ENCODE results near the gene ZRANB3.

The ZRANB3 gene

GRCh38 chr2:135183822-135184221 lies 347.2 kb downstream of the ZRANB3 start:
- Histone ChIP-seq H3K4me3 (ENCODE audit: low read length in 2 of 2) (no peak overlapping the region), H3K18ac (ENCODE audit: low read length) (no peak overlapping the region), H3K4ac (ENCODE audit: low read length) (no peak overlapping the region)

GRCh38 chr2:135182601-135183000 lies 348.4 kb downstream of the ZRANB3 start:
- no peaks in the 10 kb centered on the region for H3K9me3 ChIP-seq (replicated peaks in 1 of 2; ENCODE audit: control insufficient read depth in 2 of 2, insufficient read depth in 1 of 2, low read depth in 1 of 2, low read length in 2 of 2)
- H2BK120ac ChIP-seq (ENCODE audit: low read depth, low read length): no peak overlapping the region
- H3K14ac ChIP-seq (ENCODE audit: low read length): no peak overlapping the region
- no peak for DNase-seq (ENCODE audit: low spot score)
- H2BK5ac ChIP-seq (ENCODE audit: low read length): no peak overlapping the region
- no peak overlapping the region for H2BK15ac ChIP-seq (ENCODE audit: low read length)
- H3K4me3 ChIP-seq (ENCODE audit: low read length in 2 of 2): no peak overlapping the region
- peak overlapping the region; percentile 49 for H3K27ac ChIP-seq (replicated peaks; ENCODE audit: low read length)
- no peak overlapping the region for H3K4ac ChIP-seq (ENCODE audit: low read length)
- no CpG with 5 or more reads among the region's 3 CpGs for WGBS, 2 donors (ENCODE audit: extremely low coverage in 2 of 2, insufficient read length in 2 of 2, insufficient replicate concordance in 1 of 2)
- no peak overlapping the region for H3K4me2 ChIP-seq (ENCODE audit: insufficient read depth, low read length, poor library complexity, severe bottlenecking)
- no peak overlapping the region for H3K9ac ChIP-seq (ENCODE audit: low read depth, low read length, poor library complexity)
- H2AK5ac ChIP-seq (ENCODE audit: low read depth, low read length): no peak overlapping the region
- no peak overlapping the region for H3K18ac ChIP-seq (ENCODE audit: low read length)
- H3K4me1 ChIP-seq (ENCODE audit: control insufficient read depth in 2 of 2, insufficient read depth in 1 of 2, low read depth in 1 of 2, low read length in 2 of 2): peaks cover 0 to 10% of the 10 kb centered on the region in 2 donors
- no peaks in the 10 kb centered on the region for H3K27me3 ChIP-seq (ENCODE audit: control insufficient read depth in 3 of 3, insufficient read depth in 3 of 3, low read depth in 1 of 3, low read length in 3 of 3)
- H2BK12ac ChIP-seq (ENCODE audit: low read length): no peak overlapping the region
- H2AFZ ChIP-seq (ENCODE audit: low read length): peak overlapping the region; percentile 7
- H3K79me1 ChIP-seq (ENCODE audit: low read depth, low read length): no peaks in the 10 kb centered on the region
- no peaks in the 10 kb centered on the region for H3K36me3 ChIP-seq (replicated peaks in 1 of 2; ENCODE audit: control insufficient read depth in 2 of 2, insufficient read depth in 2 of 2, low read length in 2 of 2)
- H3K23ac ChIP-seq (ENCODE audit: low read depth, low read length, poor library complexity): no peak overlapping the region
- no peak overlapping the region for H4K91ac ChIP-seq (ENCODE audit: low read depth, low read length, poor library complexity)
- no peak overlapping the region for H4K8ac ChIP-seq (ENCODE audit: low read depth, low read length)

More at GRCh38 chr2:135183822-135184221, 347.2 kb downstream of the ZRANB3 start:
- Histone ChIP-seq H2BK15ac (ENCODE audit: low read length) (no peak overlapping the region), H3K14ac (ENCODE audit: low read length) (no peak overlapping the region), H2BK120ac (ENCODE audit: low read depth, low read length) (no peak overlapping the region), H3K4me2 (ENCODE audit: insufficient read depth, low read length, poor library complexity, severe bottlenecking) (no peak overlapping the region), H4K8ac (ENCODE audit: low read depth, low read length) (no peak overlapping the region), H3K79me1 (ENCODE audit: low read depth, low read length) (no peaks in the 10 kb centered on the region), H2AK5ac (ENCODE audit: low read depth, low read length) (no peak overlapping the region), H2BK12ac (ENCODE audit: low read length) (no peak overlapping the region), H2AFZ (ENCODE audit: low read length) (no peak overlapping the region), H3K27me3 (ENCODE audit: control insufficient read depth in 3 of 3, insufficient read depth in 3 of 3, low read depth in 1 of 3, low read length in 3 of 3) (no peaks in the 10 kb centered on the region), H2BK5ac (ENCODE audit: low read length) (no peak overlapping the region), H3K4me1 (ENCODE audit: control insufficient read depth in 2 of 2, insufficient read depth in 1 of 2, low read depth in 1 of 2, low read length in 2 of 2) (peaks cover 0 to 10% of the 10 kb centered on the region in 2 donors), H3K36me3 (replicated peaks in 1 of 2; ENCODE audit: control insufficient read depth in 2 of 2, insufficient read depth in 2 of 2, low read length in 2 of 2) (no peaks in the 10 kb centered on the region), H4K91ac (ENCODE audit: low read depth, low read length, poor library complexity) (no peak overlapping the region), H3K23ac (ENCODE audit: low read depth, low read length, poor library complexity) (no peak overlapping the region), H3K9me3 (replicated peaks in 1 of 2; ENCODE audit: control insufficient read depth in 2 of 2, insufficient read depth in 1 of 2, low read depth in 1 of 2, low read length in 2 of 2) (no peaks in the 10 kb centered on the region), H3K27ac (replicated peaks; ENCODE audit: low read length) (no peak overlapping the region), H3K9ac (ENCODE audit: low read depth, low read length, poor library complexity) (no peak overlapping the region)
- DNase-seq (ENCODE audit: low spot score): no peak
- WGBS, 2 donors (ENCODE audit: extremely low coverage in 2 of 2, insufficient read length in 2 of 2, insufficient replicate concordance in 1 of 2): no CpG with 5 or more reads among the region's 1 CpG

GRCh38 chr2:135182190-135182589 lies 348.8 kb downstream of the ZRANB3 start:
- Histone ChIP-seq H4K91ac (ENCODE audit: low read depth, low read length, poor library complexity) (no peak overlapping the region), H2BK120ac (ENCODE audit: low read depth, low read length) (no peak overlapping the region), H3K14ac (ENCODE audit: low read length) (no peak overlapping the region), H2BK15ac (ENCODE audit: low read length) (no peak overlapping the region), H2AK5ac (ENCODE audit: low read depth, low read length) (no peak overlapping the region), H3K9me3 (replicated peaks in 1 of 2; ENCODE audit: control insufficient read depth in 2 of 2, insufficient read depth in 1 of 2, low read depth in 1 of 2, low read length in 2 of 2) (no peaks in the 10 kb centered on the region), H3K4me3 (ENCODE audit: low read length in 2 of 2) (no peak overlapping the region), H4K8ac (ENCODE audit: low read depth, low read length) (no peak overlapping the region), H3K9ac (ENCODE audit: low read depth, low read length, poor library complexity) (peak overlapping the region; percentile 45), H3K23ac (ENCODE audit: low read depth, low read length, poor library complexity) (no peak overlapping the region), H2BK12ac (ENCODE audit: low read length) (no peak overlapping the region), H3K4ac (ENCODE audit: low read length) (no peak overlapping the region), H3K27ac (replicated peaks; ENCODE audit: low read length) (peak overlapping the region; percentile 49), H3K36me3 (replicated peaks in 1 of 2; ENCODE audit: control insufficient read depth in 2 of 2, insufficient read depth in 2 of 2, low read length in 2 of 2) (no peaks in the 10 kb centered on the region), H3K4me1 (ENCODE audit: control insufficient read depth in 2 of 2, insufficient read depth in 1 of 2, low read depth in 1 of 2, low read length in 2 of 2) (peaks cover 0 to 10% of the 10 kb centered on the region in 2 donors), H2BK5ac (ENCODE audit: low read length) (no peak overlapping the region), H3K4me2 (ENCODE audit: insufficient read depth, low read length, poor library complexity, severe bottlenecking) (no peak overlapping the region), H3K18ac (ENCODE audit: low read length) (no peak overlapping the region), H3K27me3 (ENCODE audit: control insufficient read depth in 3 of 3, insufficient read depth in 3 of 3, low read depth in 1 of 3, low read length in 3 of 3) (no peaks in the 10 kb centered on the region), H3K79me1 (ENCODE audit: low read depth, low read length) (no peaks in the 10 kb centered on the region), H2AFZ (ENCODE audit: low read length) (peak overlapping the region; percentile 7)
- WGBS, 2 donors (ENCODE audit: extremely low coverage in 2 of 2, insufficient read length in 2 of 2, insufficient replicate concordance in 1 of 2): no CpG with 5 or more reads among the region's 8 CpGs
- peak; percentile 9 for DNase-seq (ENCODE audit: low spot score)

- Histone ChIP-seq H2BK120ac (ENCODE audit: low read depth, low read length) (no peak overlapping the region), H3K9me3 (replicated peaks in 1 of 2; ENCODE audit: control insufficient read depth in 2 of 2, insufficient read depth in 1 of 2, low read depth in 1 of 2, low read length in 2 of 2) (peaks cover 0 to 4% of the 10 kb centered on the region in 2 donors), H2AFZ (ENCODE audit: low read length) (no peak overlapping the region), H3K9ac (ENCODE audit: low read depth, low read length, poor library complexity) (no peak overlapping the region), H3K4me1 (ENCODE audit: control insufficient read depth in 2 of 2, insufficient read depth in 1 of 2, low read depth in 1 of 2, low read length in 2 of 2) (peaks cover 0 to 10% of the 10 kb centered on the region in 2 donors), H4K91ac (ENCODE audit: low read depth, low read length, poor library complexity) (no peak overlapping the region), H3K4me2 (ENCODE audit: insufficient read depth, low read length, poor library complexity, severe bottlenecking) (no peak overlapping the region), H3K23ac (ENCODE audit: low read depth, low read length, poor library complexity) (no peak overlapping the region), H3K4me3 (ENCODE audit: low read length in 2 of 2) (no peak overlapping the region), H3K27me3 (ENCODE audit: control insufficient read depth in 3 of 3, insufficient read depth in 3 of 3, low read depth in 1 of 3, low read length in 3 of 3) (no peaks in the 10 kb centered on the region), H3K18ac (ENCODE audit: low read length) (no peak overlapping the region), H2BK12ac (ENCODE audit: low read length) (no peak overlapping the region), H3K36me3 (replicated peaks in 1 of 2; ENCODE audit: control insufficient read depth in 2 of 2, insufficient read depth in 2 of 2, low read length in 2 of 2) (peaks cover 4 to 14% of the 10 kb centered on the region in 2 donors), H3K27ac (replicated peaks; ENCODE audit: low read length) (no peak overlapping the region), H2BK5ac (ENCODE audit: low read length) (no peak overlapping the region), H3K14ac (ENCODE audit: low read length) (no peak overlapping the region), H3K4ac (ENCODE audit: low read length) (no peak overlapping the region), H2AK5ac (ENCODE audit: low read depth, low read length) (no peak overlapping the region), H2BK15ac (ENCODE audit: low read length) (no peak overlapping the region), H3K79me1 (ENCODE audit: low read depth, low read length) (no peaks in the 10 kb centered on the region), H4K8ac (ENCODE audit: low read depth, low read length) (no peak overlapping the region)
- DNase-seq (ENCODE audit: low spot score): no peak
- WGBS, 2 donors (ENCODE audit: extremely low coverage in 2 of 2, insufficient read length in 2 of 2, insufficient replicate concordance in 1 of 2): no CpG with 5 or more reads among the region's 1 CpG
Measured at GRCh38 chr2:135179689-135180088, 351.3 kb downstream of the ZRANB3 start.
